H9 (cell line): Measurements from ENCODE around the gene OPN4. TPM values are rescaled to one million over a fixed set of nuclear protein-coding genes. Genes with fewer than 3 reads are reported as not detected.
A peak's percentile ranks its signal among the peaks of the same experiment; 100 is the strongest.

ENCODE experiments used
- DNase-seq: peaks from one replicate; pipeline ENCODE4 v3.0.0-alpha.2; 2017
- H2AFZ ChIP-seq: one replicate; pipeline ENCODE4 v1.6.1; 2013; ENCODE audit warnings: mild to moderate bottlenecking, low read length, control low read depth, moderate library complexity
- H2AK5ac ChIP-seq: 2 replicates; pipeline ENCODE4 v1.6.1; 2013; ENCODE audit warnings: low read length, control low read depth, mixed read lengths; ENCODE audit not compliant: insufficient read length
- H2BK120ac ChIP-seq: one replicate; pipeline ENCODE4 v1.6.1; 2013; ENCODE audit warnings: low read depth, mild to moderate bottlenecking, low read length, control low read depth, inconsistent platforms; ENCODE audit not compliant: poor library complexity, severe bottlenecking
- H2BK12ac ChIP-seq: 2 replicates; pipeline ENCODE4 v1.6.1; 2013; ENCODE audit warnings: low read length, control low read depth, mixed read lengths, low read depth; ENCODE audit not compliant: insufficient read length
- H2BK15ac ChIP-seq: 2 replicates; pipeline ENCODE4 v1.6.1; 2013; ENCODE audit warnings: low read depth, low read length, control low read depth
- H2BK20ac ChIP-seq: one replicate; pipeline ENCODE4 v1.6.1; 2013; ENCODE audit warnings: low read depth, mild to moderate bottlenecking, low read length, control low read depth, inconsistent platforms; ENCODE audit not compliant: poor library complexity, severe bottlenecking
- H2BK5ac ChIP-seq: 2 replicates; pipeline ENCODE4 v1.6.1; 2013; ENCODE audit warnings: low read length, control low read depth, mixed read lengths; ENCODE audit not compliant: insufficient read length
- H3K14ac ChIP-seq: 2 replicates; pipeline ENCODE4 v1.6.1; 2013; ENCODE audit warnings: low read length, control low read depth; ENCODE audit not compliant: insufficient read depth
- H3K18ac ChIP-seq: 2 replicates; pipeline ENCODE4 v1.6.1; 2013; ENCODE audit warnings: low read depth, mild to moderate bottlenecking, mixed read lengths, low read length, control low read depth; ENCODE audit not compliant: insufficient read length
- H3K23ac ChIP-seq: 2 replicates; pipeline ENCODE4 v1.6.1; 2013; ENCODE audit warnings: low read length, control low read depth, mixed read lengths, low read depth; ENCODE audit not compliant: insufficient read length
- H3K23me2 ChIP-seq: 2 replicates; pipeline ENCODE4 v1.6.1; 2013; ENCODE audit warnings: low read depth, mild to moderate bottlenecking, mixed read lengths, low read length, control low read depth; ENCODE audit not compliant: insufficient read length, poor library complexity, severe bottlenecking
- H3K27ac ChIP-seq: 2 replicates; pipeline ENCODE4 v1.5.1; 2013; ENCODE audit warnings: low read length, control low read depth, mixed read lengths, low read depth; ENCODE audit not compliant: insufficient read length
- H3K27me3 ChIP-seq: 2 replicates; pipeline ENCODE4 v1.6.1; 2013; ENCODE audit warnings: low read length, control low read depth, inconsistent platforms; ENCODE audit not compliant: insufficient read depth
- H3K4ac ChIP-seq: 2 replicates; pipeline ENCODE4 v1.6.1; 2013; ENCODE audit warnings: low read depth, mild to moderate bottlenecking, control low read depth, inconsistent platforms, low read length, moderate library complexity
- H3K4me1 ChIP-seq: 2 replicates; pipeline ENCODE4 v1.6.1; 2013; ENCODE audit warnings: low read length, control low read depth, inconsistent platforms; ENCODE audit not compliant: insufficient read depth
- H3K4me2 ChIP-seq: 2 replicates; pipeline ENCODE4 v1.6.1; 2013; ENCODE audit warnings: low read length, control low read depth, mixed read lengths; ENCODE audit not compliant: insufficient read length, insufficient read depth
- H3K56ac ChIP-seq: 2 replicates; pipeline ENCODE4 v1.6.1; 2013; ENCODE audit warnings: low read depth, mild to moderate bottlenecking, mixed read lengths, low read length, control low read depth; ENCODE audit not compliant: insufficient read length
- H3K79me1 ChIP-seq: 2 replicates; pipeline ENCODE4 v1.6.1; 2013; ENCODE audit warnings: low read depth, mild to moderate bottlenecking, moderate library complexity, low read length, control low read depth, inconsistent platforms; ENCODE audit not compliant: insufficient read depth, poor library complexity, severe bottlenecking
- H3K79me2 ChIP-seq: 2 replicates; pipeline ENCODE4 v1.6.1; 2013; ENCODE audit warnings: low read length, control low read depth, inconsistent platforms; ENCODE audit not compliant: insufficient read depth
- H3K9ac ChIP-seq: 2 replicates; pipeline ENCODE4 v1.6.1; 2013; ENCODE audit warnings: low read length, control low read depth, mixed read lengths; ENCODE audit not compliant: insufficient read length; ENCODE audit errors: extremely low read depth
- H3K9me3 ChIP-seq: one replicate; pipeline ENCODE4 v1.6.1; 2013; ENCODE audit warnings: low read depth, low read length, inconsistent platforms; ENCODE audit not compliant: control insufficient read depth
- H3T11ph ChIP-seq: one replicate; pipeline ENCODE4 v1.6.1; 2013; ENCODE audit warnings: mild to moderate bottlenecking, low read length, control low read depth, inconsistent platforms
- H4K20me1 ChIP-seq: one replicate; pipeline ENCODE4 v1.6.1; 2013; ENCODE audit not compliant: control insufficient read depth, insufficient read length, insufficient read depth
- H4K5ac ChIP-seq: 2 replicates; pipeline ENCODE4 v1.6.1; 2013; ENCODE audit warnings: low read depth, mild to moderate bottlenecking, mixed read lengths, low read length, control low read depth; ENCODE audit not compliant: insufficient read length
- H4K8ac ChIP-seq: replicated peaks from 2 replicates; pipeline ENCODE4 v1.6.1; 2013; ENCODE audit warnings: low read length, control low read depth, mixed read lengths, low read depth; ENCODE audit not compliant: insufficient read length
- H4K91ac ChIP-seq: 2 replicates; pipeline ENCODE4 v1.6.1; 2013; ENCODE audit warnings: low read depth, mild to moderate bottlenecking, moderate library complexity, mixed read lengths, low read length, control low read depth; ENCODE audit not compliant: insufficient read length
- H3K27ac Mint-ChIP-seq, 3 experiments: 2 replicates in 2 of 3; 3 replicates in 1 of 3; pipeline ENCODE4 v1.8.0; 2020 to 2021; ENCODE audit warnings: mixed read lengths in 3 of 3, mild to moderate bottlenecking in 1 of 3, moderate library complexity in 1 of 3
- H3K27me3 Mint-ChIP-seq: 2 replicates; pipeline ENCODE4 v1.8.0; 2021; ENCODE audit warnings: low read depth, mild to moderate bottlenecking, moderate library complexity, mixed read lengths
- H3K36me3 Mint-ChIP-seq, 3 experiments: 2 replicates in 2 of 3; 3 replicates in 1 of 3; pipeline ENCODE4 v1.8.0; 2020 to 2021; ENCODE audit warnings: low read depth in 3 of 3, mixed read lengths in 3 of 3; ENCODE audit not compliant: insufficient read depth in 1 of 3
- H3K4me1 Mint-ChIP-seq, 2 experiments: 2 replicates each; pipeline ENCODE4 v1.8.0; 2020; ENCODE audit warnings: mixed read lengths in 2 of 2
- H3K4me3 Mint-ChIP-seq, 2 experiments: 2 replicates in 1 of 2; 3 replicates in 1 of 2; pipeline ENCODE4 v1.8.0; 2020 to 2021; ENCODE audit warnings: mild to moderate bottlenecking in 2 of 2, mixed read lengths in 2 of 2, moderate library complexity in 1 of 2
- H3K9me3 Mint-ChIP-seq, 2 experiments: 2 replicates in 1 of 2; 3 replicates in 1 of 2; pipeline ENCODE4 v1.8.0; 2020; ENCODE audit warnings: mild to moderate bottlenecking in 2 of 2, mixed read lengths in 2 of 2, moderate library complexity in 1 of 2
- CTCF ChIP-seq: fragments of 200-600 bp; sonication (generic); conservative IDR thresholded peaks from 3 replicates; pipeline ENCODE4 v1.8.0; 2021; ENCODE audit warnings: antibody characterized with exemption, mild to moderate bottlenecking
- WGBS: extraction: QIAGEN DNeasy Blood & Tissue Kit; methylation state at CpG from one replicate; pipeline ENCODE4 v1.1.7; 2013; ENCODE audit warnings: missing lambda C conversion rate, low lambda C conversion rate, mixed read lengths; ENCODE audit not compliant: insufficient read length; ENCODE audit errors: extremely low coverage; 5-methylcytosine and 5-hydroxymethylcytosine counted together
- total RNA-seq: library from RNA; stranded (reverse); gene quantifications from 2 replicates; pipeline ENCODE4 v1.2.1, GENCODE V29; 2021

The OPN4 gene
- total RNA-seq, 1 experiment from 2014 or later, result not detected

GRCh38 chr10:86693721-86694369, 39.5 kb downstream of the OPN4 start:
- peaks cover 7% of the 10 kb centered on the region for H3K27me3 Mint-ChIP-seq
- Histone ChIP-seq H4K20me1 (no peaks in the 10 kb centered on the region), H3K9ac (no peak overlapping the region), H3K23me2 (no peaks in the 10 kb centered on the region), H3T11ph (no peak overlapping the region), H2AFZ (no peak overlapping the region), H4K8ac (no peak overlapping the region), H3K14ac (no peak overlapping the region), H4K5ac (no peak overlapping the region), H2BK5ac (no peak overlapping the region), H3K4me2 (no peak overlapping the region), H3K56ac (no peak overlapping the region), H3K27me3 (no peaks in the 10 kb centered on the region), H3K18ac (no peak overlapping the region), H3K79me2 (no peaks in the 10 kb centered on the region), H3K4ac (no peak overlapping the region), H3K9me3 (no peaks in the 10 kb centered on the region), H2BK120ac (no peak overlapping the region), H2AK5ac (no peak overlapping the region), H3K27ac (no peak overlapping the region), H2BK12ac (no peak overlapping the region), H3K23ac (no peak overlapping the region), H4K91ac (no peak overlapping the region), H2BK15ac (no peak overlapping the region), H2BK20ac (no peak overlapping the region), H3K4me1 (peaks cover 4% of the 10 kb centered on the region; the same call in 1 of the 2 replicates), H3K79me1 (no peaks in the 10 kb centered on the region)
- TF ChIP-seq CTCF, result peak; percentile 72
- WGBS, result no CpG with 5 or more reads among the region's 10 CpGs
- H3K4me1 Mint-ChIP-seq, result peaks cover 29 to 31% of the 10 kb centered on the region in 2 experiments
- no peaks in the 10 kb centered on the region for H3K36me3 Mint-ChIP-seq
- H3K9me3 Mint-ChIP-seq, result no peaks in the 10 kb centered on the region
- H3K27ac Mint-ChIP-seq, result peak overlapping the region in 1 of 3 experiments; percentile 80; a peak in 2 of 7 replicates
- H3K4me3 Mint-ChIP-seq, result no peak overlapping the region
- DNase-seq, result peak; percentile 72
